Adrenal gland (tissue), 5 donors: Measurements from ENCODE around the gene LCE4A.

Source experiments
- POLR2A ChIP-seq, 2 donors: fragments of 450-650 bp; IDR thresholded peaks; one replicate each; pipeline ENCODE4 v1.6.1; 2017; ENCODE audit warnings: antibody characterized with exemption in 2 of 2, mild to moderate bottlenecking in 2 of 2, moderate library complexity in 1 of 2
- TF ChIP-seq, protein P1 (sequence below), 6 experiments: fragments of 450-650 bp in 4 of 6; fragments of 200-600 bp in 2 of 6; sonication (generic) in 1 of 6; IDR thresholded peaks; 1 replicate in 5 of 6; 2 replicates in 1 of 6; pipeline versions ENCODE4 v1.5.1 to v1.8.0; 2016 to 2021; ENCODE audit warnings: antibody characterized with exemption in 6 of 6, mild to moderate bottlenecking in 2 of 6, moderate library complexity in 1 of 6
- donor health status: DM: no; HTN: no; CAD: no.

DNA sequence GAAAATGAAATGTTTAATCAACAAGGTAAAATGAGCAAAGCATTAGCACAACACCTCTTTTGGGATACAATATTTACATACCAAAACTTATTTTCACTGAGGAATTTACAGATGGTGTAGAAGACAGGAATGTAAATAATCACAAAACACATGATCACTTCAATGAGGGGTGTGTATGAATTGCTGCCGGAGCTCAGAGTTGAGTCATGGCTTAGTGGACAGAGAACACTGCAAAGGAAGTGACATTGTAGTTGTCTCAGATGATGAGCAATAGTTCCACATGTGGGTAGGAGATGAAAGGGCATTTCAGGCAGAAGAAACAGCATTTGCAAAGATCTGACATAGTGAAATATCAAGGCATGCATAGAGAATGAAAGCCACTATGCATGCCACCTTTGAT, 44.3 kb downstream of the LCE4A start:
- TF ChIP-seq, protein P1, sequence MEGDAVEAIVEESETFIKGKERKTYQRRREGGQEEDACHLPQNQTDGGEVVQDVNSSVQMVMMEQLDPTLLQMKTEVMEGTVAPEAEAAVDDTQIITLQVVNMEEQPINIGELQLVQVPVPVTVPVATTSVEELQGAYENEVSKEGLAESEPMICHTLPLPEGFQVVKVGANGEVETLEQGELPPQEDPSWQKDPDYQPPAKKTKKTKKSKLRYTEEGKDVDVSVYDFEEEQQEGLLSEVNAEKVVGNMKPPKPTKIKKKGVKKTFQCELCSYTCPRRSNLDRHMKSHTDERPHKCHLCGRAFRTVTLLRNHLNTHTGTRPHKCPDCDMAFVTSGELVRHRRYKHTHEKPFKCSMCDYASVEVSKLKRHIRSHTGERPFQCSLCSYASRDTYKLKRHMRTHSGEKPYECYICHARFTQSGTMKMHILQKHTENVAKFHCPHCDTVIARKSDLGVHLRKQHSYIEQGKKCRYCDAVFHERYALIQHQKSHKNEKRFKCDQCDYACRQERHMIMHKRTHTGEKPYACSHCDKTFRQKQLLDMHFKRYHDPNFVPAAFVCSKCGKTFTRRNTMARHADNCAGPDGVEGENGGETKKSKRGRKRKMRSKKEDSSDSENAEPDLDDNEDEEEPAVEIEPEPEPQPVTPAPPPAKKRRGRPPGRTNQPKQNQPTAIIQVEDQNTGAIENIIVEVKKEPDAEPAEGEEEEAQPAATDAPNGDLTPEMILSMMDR (IDR thresholded peaks at IDR 0.05): no peak
- no peak for TF ChIP-seq POLR2A (IDR thresholded peaks at IDR 0.05)
